ENCODE measurements around the gene GPR161. TPM values are rescaled to one million over a fixed set of nuclear protein-coding genes. Genes with fewer than 3 reads are reported as not detected.

Gene GPR161
- total RNA-seq, 2 experiments from 2014 or later, result 0.14 to 0.30 TPM

GRCh38 chr1:168135921-168136708 lies 615 bp downstream of the GPR161 start:
- Mint-ChIP-seq H3K27ac (no peak overlapping the region), H3K9me3 (no peaks in the 10 kb centered on the region), H3K27me3 (peaks cover 52% of the 10 kb centered on the region), H3K4me1 (peaks cover 28% of the 10 kb centered on the region), H3K36me3 (no peaks in the 10 kb centered on the region), H3K4me3 (peak overlapping the region; percentile 73)
- peak; percentile 34 for DNase-seq

- H3K4me1 Mint-ChIP-seq, result peaks cover 28% of the 10 kb centered on the region
- H3K9me3 Mint-ChIP-seq, result no peaks in the 10 kb centered on the region
- H3K27ac Mint-ChIP-seq, result no peak overlapping the region
- H3K4me3 Mint-ChIP-seq, result peak overlapping the region; percentile 73
- no peaks in the 10 kb centered on the region for H3K36me3 Mint-ChIP-seq
- DNase-seq, result no peak
- peaks cover 58% of the 10 kb centered on the region for H3K27me3 Mint-ChIP-seq
These were observed 1.4 kb downstream of the GPR161 start for GRCh38 chr1:168135116-168135920.

- Mint-ChIP-seq H3K36me3 (no peaks in the 10 kb centered on the region), H3K27ac (no peak overlapping the region), H3K27me3 (peaks cover 65% of the 10 kb centered on the region), H3K4me3 (no peak overlapping the region), H3K4me1 (peaks cover 27% of the 10 kb centered on the region), H3K9me3 (no peaks in the 10 kb centered on the region)
- DNase-seq, result no peak
These were observed 2.1 kb downstream of the GPR161 start for GRCh38 chr1:168134642-168135041.

GRCh38 chr1:168134132-168134531 lies 2.6 kb downstream of the GPR161 start:
- no peaks in the 10 kb centered on the region for H3K9me3 Mint-ChIP-seq
- no peak overlapping the region for H3K4me3 Mint-ChIP-seq
- peaks cover 25% of the 10 kb centered on the region for H3K4me1 Mint-ChIP-seq
- peaks cover 66% of the 10 kb centered on the region for H3K27me3 Mint-ChIP-seq
- no peaks in the 10 kb centered on the region for H3K36me3 Mint-ChIP-seq
- no peak overlapping the region for H3K27ac Mint-ChIP-seq
- DNase-seq, result no peak

DNA sequence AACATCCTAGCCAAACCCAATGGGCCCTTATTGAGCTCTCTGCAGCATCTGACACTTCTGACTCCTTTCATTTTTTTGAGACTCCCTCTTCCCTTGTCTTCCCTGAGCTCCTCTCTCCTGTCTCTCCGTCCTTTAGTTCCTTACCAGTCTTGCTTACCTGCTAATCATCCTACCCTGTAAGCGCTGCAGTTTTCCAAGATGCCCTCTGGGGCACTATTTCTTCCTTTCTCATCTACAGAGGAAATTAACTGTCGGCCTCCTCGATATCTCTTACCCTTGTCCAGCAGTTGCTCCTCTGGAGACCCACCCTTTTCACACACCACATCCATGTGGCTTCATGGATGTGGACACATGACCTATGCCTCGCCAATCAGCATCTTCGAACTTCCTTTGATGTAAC lies 6.8 kb downstream of the GPR161 start:
- peaks cover 1% of the 10 kb centered on the region for H3K9me3 Mint-ChIP-seq
- DNase-seq, result no peak
- H3K4me3 Mint-ChIP-seq, result no peak overlapping the region
- no peaks in the 10 kb centered on the region for H3K4me1 Mint-ChIP-seq
- H3K27ac Mint-ChIP-seq, result no peak overlapping the region
- peaks cover 52% of the 10 kb centered on the region for H3K27me3 Mint-ChIP-seq
- peaks cover 2% of the 10 kb centered on the region for H3K36me3 Mint-ChIP-seq

GRCh38 chr1:168127503-168127902 lies 9.2 kb downstream of the GPR161 start:
- peaks cover 1% of the 10 kb centered on the region for H3K9me3 Mint-ChIP-seq
- H3K36me3 Mint-ChIP-seq, result peaks cover 2% of the 10 kb centered on the region
- H3K27me3 Mint-ChIP-seq, result peaks cover 35% of the 10 kb centered on the region
- H3K27ac Mint-ChIP-seq, result no peak overlapping the region
- H3K4me1 Mint-ChIP-seq, result no peaks in the 10 kb centered on the region
- H3K4me3 Mint-ChIP-seq, result no peak overlapping the region
- DNase-seq, result no peak

DNA sequence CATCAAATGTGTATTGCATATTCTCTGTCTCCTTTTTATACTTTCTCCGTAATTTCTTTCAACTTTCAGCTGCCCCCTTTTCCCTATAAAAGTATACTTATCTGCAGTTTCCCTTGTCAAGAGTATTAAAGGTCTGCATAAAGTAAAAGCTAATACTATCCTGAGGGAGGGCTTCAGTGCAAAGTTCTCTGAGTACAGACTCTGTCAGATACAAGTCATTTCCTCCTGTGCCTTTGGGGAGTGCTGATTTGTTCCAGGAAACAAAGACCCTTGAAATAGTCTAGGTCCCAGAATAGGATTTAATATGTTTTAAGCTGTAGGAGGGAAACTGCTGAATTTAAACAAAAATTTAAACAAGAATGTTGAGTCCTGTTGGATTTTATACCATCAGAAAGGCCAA lies 11.7 kb downstream of the GPR161 start:
- Mint-ChIP-seq H3K9me3 (peaks cover 2% of the 10 kb centered on the region), H3K27me3 (peaks cover 31% of the 10 kb centered on the region), H3K36me3 (peaks cover 2% of the 10 kb centered on the region), H3K4me1 (no peaks in the 10 kb centered on the region), H3K27ac (no peak overlapping the region), H3K4me3 (no peak overlapping the region)
- DNase-seq, result no peak

DNA sequence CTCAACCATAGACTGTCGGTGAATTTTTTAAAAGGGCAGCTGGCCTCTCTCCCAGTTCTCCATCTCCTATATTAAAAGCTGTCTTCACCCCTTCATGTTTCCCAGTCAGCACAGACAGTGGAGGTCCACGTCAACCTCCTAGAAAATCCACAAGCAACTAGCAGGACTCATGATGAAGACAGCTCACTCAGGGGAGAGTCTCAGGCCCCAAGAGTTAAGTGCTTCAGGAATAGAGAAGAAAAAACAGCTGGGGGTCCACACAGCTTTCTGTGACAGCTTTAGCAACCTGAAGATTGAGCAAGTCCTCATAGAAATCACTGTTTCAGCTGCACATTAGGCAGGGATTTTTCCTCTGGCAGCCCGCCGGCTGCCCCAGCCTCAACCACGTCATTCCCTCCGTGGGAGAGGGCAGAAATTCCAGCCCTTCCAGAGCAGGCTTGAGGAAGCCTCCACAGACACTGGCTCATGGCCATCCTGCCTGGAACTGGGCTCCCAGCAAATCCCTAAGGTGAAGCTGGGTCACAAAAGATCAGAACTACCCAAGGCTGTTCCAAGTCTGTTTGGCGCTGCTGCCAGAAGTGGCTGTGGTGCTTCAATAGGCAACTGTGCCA lies 15.2 kb downstream of the GPR161 start:
- DNase-seq, result no peak
- Mint-ChIP-seq H3K4me1 (no peaks in the 10 kb centered on the region), H3K9me3 (peaks cover 3% of the 10 kb centered on the region), H3K4me3 (no peak overlapping the region), H3K27me3 (peaks cover 27% of the 10 kb centered on the region), H3K36me3 (no peaks in the 10 kb centered on the region), H3K27ac (no peak overlapping the region)

GRCh38 chr1:168119750-168120149 lies 17.0 kb downstream of the GPR161 start:
- Mint-ChIP-seq H3K27ac (no peak overlapping the region), H3K9me3 (peaks cover 3% of the 10 kb centered on the region), H3K4me1 (no peaks in the 10 kb centered on the region)

GRCh38 chr1:168116327-168116799 lies 20.4 kb downstream of the GPR161 start:
- H3K27ac Mint-ChIP-seq, result no peak overlapping the region
- H3K27me3 Mint-ChIP-seq, result peaks cover 16% of the 10 kb centered on the region
- H3K36me3 Mint-ChIP-seq, result peaks cover 1% of the 10 kb centered on the region
- H3K4me1 Mint-ChIP-seq, result peaks cover 15% of the 10 kb centered on the region
- no peak overlapping the region for H3K4me3 Mint-ChIP-seq
- DNase-seq, result no peak
- H3K9me3 Mint-ChIP-seq, result peaks cover 3% of the 10 kb centered on the region

More at GRCh38 chr1:168119750-168120149, 17.0 kb downstream of the GPR161 start:
- H3K4me3 Mint-ChIP-seq, result no peak overlapping the region
- peaks cover 27% of the 10 kb centered on the region for H3K27me3 Mint-ChIP-seq
- no peak for DNase-seq
- no peaks in the 10 kb centered on the region for H3K36me3 Mint-ChIP-seq

DNA sequence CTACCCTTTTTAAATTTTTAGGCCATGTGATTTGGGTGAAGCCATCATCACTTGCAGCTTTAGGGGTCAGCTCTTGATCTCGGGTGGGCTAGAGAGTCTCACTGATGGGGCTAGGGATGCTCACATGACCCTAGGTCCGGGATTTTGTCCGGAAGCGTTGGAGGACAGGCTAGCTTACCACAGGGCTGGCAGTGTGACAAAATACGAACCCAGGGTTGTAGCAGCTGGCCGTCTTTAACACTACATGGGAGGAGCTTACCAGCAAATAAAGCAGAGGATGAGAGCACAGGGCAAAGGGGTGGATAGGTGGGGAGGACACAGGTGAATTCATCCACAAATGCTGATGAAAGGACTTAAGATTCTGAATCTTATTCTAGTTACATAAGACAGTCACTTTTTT lies 21.9 kb downstream of the GPR161 start:
- Mint-ChIP-seq H3K27me3 (peaks cover 7% of the 10 kb centered on the region), H3K27ac (no peak overlapping the region)

GRCh38 chr1:168112673-168113305 lies 23.9 kb downstream of the GPR161 start:
- H3K36me3 Mint-ChIP-seq, result peaks cover 1% of the 10 kb centered on the region
- H3K4me1 Mint-ChIP-seq, result peaks cover 15% of the 10 kb centered on the region
- peak; percentile 73 for DNase-seq
- H3K27me3 Mint-ChIP-seq, result no peaks in the 10 kb centered on the region
- H3K9me3 Mint-ChIP-seq, result no peaks in the 10 kb centered on the region
- no peak overlapping the region for H3K4me3 Mint-ChIP-seq
- H3K27ac Mint-ChIP-seq, result no peak overlapping the region

More for the DNA sequence above, 21.9 kb downstream of the GPR161 start:
- H3K9me3 Mint-ChIP-seq, result peaks cover under 1% of the 10 kb centered on the region
- DNase-seq, result no peak
- peaks cover 1% of the 10 kb centered on the region for H3K36me3 Mint-ChIP-seq
- no peak overlapping the region for H3K4me3 Mint-ChIP-seq
- peaks cover 15% of the 10 kb centered on the region for H3K4me1 Mint-ChIP-seq

DNA sequence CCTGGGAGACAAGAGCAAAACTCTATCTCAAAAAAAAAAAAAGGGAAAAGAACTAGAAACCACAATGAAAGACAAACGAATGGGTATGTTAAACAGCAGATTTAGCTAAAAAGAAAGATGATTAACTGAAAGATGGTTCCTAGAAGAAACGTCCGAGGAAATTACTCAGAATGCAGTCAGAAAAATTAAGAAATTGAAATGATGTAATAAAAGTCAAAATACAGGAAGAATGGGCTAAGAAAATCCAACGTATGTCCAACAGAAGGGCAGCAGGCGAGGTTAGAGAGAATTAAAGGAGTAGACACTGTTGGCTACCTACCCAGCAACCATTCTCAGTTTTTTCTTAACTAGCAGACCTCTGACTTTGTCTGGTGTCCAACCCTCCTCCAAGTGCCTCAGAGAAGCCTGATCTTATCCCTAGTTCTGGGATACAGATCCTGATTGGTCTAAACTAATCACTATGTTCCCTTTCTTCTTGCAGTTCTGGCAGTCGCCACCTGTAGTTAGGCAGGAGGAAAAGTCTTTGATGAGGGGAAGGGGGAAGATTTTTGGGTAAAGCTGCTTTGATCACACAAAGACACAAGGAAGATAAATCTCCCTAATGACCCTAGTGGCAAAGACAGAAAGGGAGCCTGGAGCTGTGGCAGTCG lies 25.7 kb downstream of the GPR161 start:
- peaks cover 15% of the 10 kb centered on the region for H3K4me1 Mint-ChIP-seq
- H3K27me3 Mint-ChIP-seq, result no peaks in the 10 kb centered on the region
- DNase-seq, result no peak
- H3K9me3 Mint-ChIP-seq, result no peaks in the 10 kb centered on the region
- H3K36me3 Mint-ChIP-seq, result peaks cover 1% of the 10 kb centered on the region
- no peak overlapping the region for H3K27ac Mint-ChIP-seq
- H3K4me3 Mint-ChIP-seq, result no peak overlapping the region

- no peaks in the 10 kb centered on the region for H3K36me3 Mint-ChIP-seq
- H3K27ac Mint-ChIP-seq, result no peak overlapping the region
- H3K9me3 Mint-ChIP-seq, result no peaks in the 10 kb centered on the region
- no peaks in the 10 kb centered on the region for H3K4me1 Mint-ChIP-seq
- DNase-seq, result no peak
- H3K4me3 Mint-ChIP-seq, result no peak overlapping the region
- H3K27me3 Mint-ChIP-seq, result no peaks in the 10 kb centered on the region
These were observed 30.5 kb downstream of the GPR161 start for GRCh38 chr1:168106274-168106673.

All from activated naive CD8-positive, alpha-beta T cell treated with anti-CD3 and anti-CD28 coated beads for 36 hours (primary cell).